Heart left ventricle (tissue), 13 donors: ENCODE results near the gene CPA1.

Source experiments
- CTCF ChIP-seq, 12 donors: fragments of 200-600 bp; sonication (generic) in 4 of 12; IDR thresholded peaks; one replicate each; pipeline versions ENCODE4 v1.5.0 to v1.8.0; 2018 to 2022; ENCODE audit warnings: antibody characterized with exemption in 12 of 12, mild to moderate bottlenecking in 5 of 12
- POLR2A ChIP-seq, 2 donors: fragments of 450-650 bp; IDR thresholded peaks; one replicate each; pipeline ENCODE4 v1.6.1; 2017; ENCODE audit warnings: antibody characterized with exemption in 2 of 2, mild to moderate bottlenecking in 2 of 2, moderate library complexity in 2 of 2
- donor health status: ischemic (EF 13 %, LVEDD 7.1; RV severe dilation, severe dysfunction).
- donor health status: DM: no; HTN: yes; CAD: no.
- donor health status: DM: no; HTN: no; CAD: no.
- donor health status: ischemic (EF 25% LVEDD 6.9; RV normal size, moderate dysfunction).
- donor health status: ischemic (EF 25% LVEDD 5.7; RV mildly dilated, moderate dysfunction).
- donor health status: ischemic (EF 35%, LVEDD 5.7; RV mildly dilated, moderate dysfunction).
- donor health status: nonischemic (EF 11% LVEDD 7.7; RV severe dilation, severe dysfunction).
- donor health status: DM: yes; HTN: yes; CAD: no.
- donor health status: PGD.
- donor health status: ischemic (EF 29% LVEDD 5.4; RV normal size, mild dysfunction).
- donor health status: nonischemic (EF 23%, LVEDD 6.1; RV moderate dilation, normal function).

GRCh38 chr7:130429019-130429418 is 48.7 kb downstream of the CPA1 start:
- TF ChIP-seq POLR2A (IDR thresholded peaks at IDR 0.05): no peak
- TF ChIP-seq CTCF (IDR thresholded peaks at IDR 0.05): no peak
